NK-92 (cell line): ENCODE measurements around the gene SLCO3A1.

ENCODE experiments used
- DNase-seq: peaks from one replicate; lab custom pipeline; 2025; ENCODE audit not compliant: unreplicated experiment; lab: John Stamatoyannopoulos, UW

The SLCO3A1 gene

GRCh38 chr15:92092289-92093105 is 239.0 kb downstream of the SLCO3A1 start:
- DNase-seq = no peak

- no peak for DNase-seq
These were observed 242.2 kb downstream of the SLCO3A1 start for GRCh38 chr15:92095693-92096092.

- DNase-seq = no peak
These were observed 244.1 kb downstream of the SLCO3A1 start for GRCh38 chr15:92097474-92098178.

GRCh38 chr15:92098869-92099268 is 245.4 kb downstream of the SLCO3A1 start:
- no peak for DNase-seq

- no peak for DNase-seq
These were observed 246.8 kb downstream of the SLCO3A1 start for GRCh38 chr15:92100301-92100700.

GRCh38 chr15:92100751-92101150 is 247.2 kb downstream of the SLCO3A1 start:
- no peak for DNase-seq

- no peak for DNase-seq
These were observed 248.3 kb downstream of the SLCO3A1 start for GRCh38 chr15:92101708-92102394.

- DNase-seq = no peak
These were observed 248.9 kb downstream of the SLCO3A1 start for GRCh38 chr15:92102395-92102755.

- DNase-seq = no peak
These were observed 250.6 kb downstream of the SLCO3A1 start for GRCh38 chr15:92104072-92104471.

- DNase-seq = no peak
These were observed 252.1 kb downstream of the SLCO3A1 start for GRCh38 chr15:92105611-92106010.

- no peak for DNase-seq
These were observed 254.0 kb downstream of the SLCO3A1 start for GRCh38 chr15:92107510-92107909.

GRCh38 chr15:92109191-92109873 is 255.8 kb downstream of the SLCO3A1 start:
- DNase-seq = no peak

GRCh38 chr15:92111291-92111690 is 257.8 kb downstream of the SLCO3A1 start:
- no peak for DNase-seq

GRCh38 chr15:92111751-92112150 is 258.2 kb downstream of the SLCO3A1 start:
- DNase-seq = no peak

- no peak for DNase-seq
These were observed 258.7 kb downstream of the SLCO3A1 start for GRCh38 chr15:92112180-92112579.

GRCh38 chr15:92112711-92113110 is 259.2 kb downstream of the SLCO3A1 start:
- no peak for DNase-seq

GRCh38 chr15:92113832-92114231 is 260.3 kb downstream of the SLCO3A1 start:
- DNase-seq = no peak

- no peak for DNase-seq
These were observed 262.3 kb downstream of the SLCO3A1 start for GRCh38 chr15:92115834-92116233.

- no peak for DNase-seq
These were observed 262.8 kb downstream of the SLCO3A1 start for GRCh38 chr15:92116330-92116729.

- DNase-seq = no peak
These were observed 263.8 kb downstream of the SLCO3A1 start for GRCh38 chr15:92117261-92117731.
